ENCODE results near the gene TIMM44. TPM values are rescaled to one million over a fixed set of nuclear protein-coding genes. Genes with fewer than 3 reads are reported as not detected.
A peak's percentile ranks its signal among the peaks of the same experiment; 100 is the strongest.

The TIMM44 gene
- total RNA-seq, 2 experiments from 2014 or later: 86.0 to 116 TPM

GRCh38 chr19:7977021-7977722 lies 33.7 kb upstream of the TIMM44 start:
- no peaks in the 10 kb centered on the region for H3K4me1 ChIP-seq (ENCODE audit: insufficient read depth, low read length, poor library complexity, severe bottlenecking)
- no peak overlapping the region for H3K4me2 ChIP-seq (ENCODE audit: low read length)
- no peaks in the 10 kb centered on the region for H3K79me2 ChIP-seq (ENCODE audit: insufficient read depth, low read depth, low read length)
- H3K9me3 ChIP-seq (ENCODE audit: low read length): no peaks in the 10 kb centered on the region
- ChIA-PET CTCF (ENCODE audit: unreplicated experiment) (no interaction called here), POLR2A (no interaction called here)
- TF ChIP-seq EZH2phosphoT487 (IDR thresholded peaks at IDR 0.05; ENCODE audit: borderline replicate concordance, low read depth, low read length) (no peak), CTCF (conservative IDR thresholded peaks at IDR 0.05; ENCODE audit: low read length) (no peak)
- peaks cover 86% of the 10 kb centered on the region for H3K36me3 ChIP-seq (ENCODE audit: insufficient read depth, low read length)
- no peaks in the 10 kb centered on the region for H3K9me2 ChIP-seq (ENCODE audit: insufficient read depth, low read length)
- H4K20me1 ChIP-seq (ENCODE audit: insufficient read depth, low read length): no peaks in the 10 kb centered on the region
- intact Hi-C loops (cut with micrococcal nuclease; ENCODE audit: unreplicated experiment): no loop called here
- no peak for DNase-seq (ENCODE audit: low spot score)
- H3K27ac ChIP-seq (ENCODE audit: low read depth, low read length, poor library complexity, severe bottlenecking): no peak overlapping the region
- no peak overlapping the region for H2AFZ ChIP-seq (ENCODE audit: low read length)
- BruUV-seq (replicated peaks): no TSS peak
- no peak overlapping the region for H3K4me3 ChIP-seq (ENCODE audit: low read depth, low read length, poor library complexity, severe bottlenecking)

- H2AFZ ChIP-seq (ENCODE audit: low read length): no peak overlapping the region
- no peak overlapping the region for H3K27ac ChIP-seq (ENCODE audit: low read depth, low read length, poor library complexity, severe bottlenecking)
- ChIA-PET CTCF (ENCODE audit: unreplicated experiment) (no interaction called here), POLR2A (no interaction called here)
- no peak for DNase-seq (ENCODE audit: low spot score)
- H3K9me3 ChIP-seq (ENCODE audit: low read length): no peaks in the 10 kb centered on the region
- intact Hi-C loops (cut with micrococcal nuclease; ENCODE audit: unreplicated experiment): no loop called here
- TSS peak; percentile 14 for BruUV-seq (replicated peaks)
- H3K4me1 ChIP-seq (ENCODE audit: insufficient read depth, low read length, poor library complexity, severe bottlenecking): no peaks in the 10 kb centered on the region
- no peaks in the 10 kb centered on the region for H4K20me1 ChIP-seq (ENCODE audit: insufficient read depth, low read length)
- no peaks in the 10 kb centered on the region for H3K79me2 ChIP-seq (ENCODE audit: insufficient read depth, low read depth, low read length)
- no peak overlapping the region for H3K4me3 ChIP-seq (ENCODE audit: low read depth, low read length, poor library complexity, severe bottlenecking)
- H3K9me2 ChIP-seq (ENCODE audit: insufficient read depth, low read length): no peaks in the 10 kb centered on the region
- TF ChIP-seq EZH2phosphoT487 (IDR thresholded peaks at IDR 0.05; ENCODE audit: borderline replicate concordance, low read depth, low read length) (no peak), CTCF (conservative IDR thresholded peaks at IDR 0.05; ENCODE audit: low read length) (no peak)
- peaks cover 86% of the 10 kb centered on the region for H3K36me3 ChIP-seq (ENCODE audit: insufficient read depth, low read length)
- H3K4me2 ChIP-seq (ENCODE audit: low read length): no peak overlapping the region
Observed at GRCh38 chr19:7976461-7976860, 33.0 kb upstream of the TIMM44 start.

DNA sequence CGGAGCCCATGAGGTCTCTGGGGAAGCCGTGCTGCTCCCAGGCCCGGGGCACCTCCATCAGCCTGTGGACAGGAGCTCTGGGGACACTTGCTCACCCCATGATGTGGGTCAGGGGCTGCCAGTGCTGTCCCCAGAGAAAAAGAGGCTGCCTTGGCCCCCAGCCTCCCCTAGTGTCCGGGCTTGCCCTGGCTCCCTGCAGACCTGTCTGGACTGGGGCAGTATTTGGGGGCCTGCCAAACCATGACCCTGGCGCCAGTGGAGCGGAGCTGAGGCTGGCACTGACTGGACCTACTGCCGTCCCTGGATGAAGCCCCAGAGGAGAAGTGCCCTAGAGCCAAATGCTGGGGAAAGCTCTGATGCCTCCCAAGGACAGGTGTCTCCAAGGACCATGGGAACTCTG lies 31.6 kb upstream of the TIMM44 start:
- H4K20me1 ChIP-seq (ENCODE audit: insufficient read depth, low read length): no peaks in the 10 kb centered on the region
- H3K27ac ChIP-seq (ENCODE audit: low read depth, low read length, poor library complexity, severe bottlenecking): no peak overlapping the region
- no peak for DNase-seq (ENCODE audit: low spot score)
- H2AFZ ChIP-seq (ENCODE audit: low read length): no peak overlapping the region
- ChIA-PET CTCF (ENCODE audit: unreplicated experiment) (no interaction called here), POLR2A (no interaction called here)
- H3K79me2 ChIP-seq (ENCODE audit: insufficient read depth, low read depth, low read length): no peaks in the 10 kb centered on the region
- no peak overlapping the region for H3K4me2 ChIP-seq (ENCODE audit: low read length)
- BruUV-seq (replicated peaks): no TSS peak
- H3K9me3 ChIP-seq (ENCODE audit: low read length): no peaks in the 10 kb centered on the region
- H3K36me3 ChIP-seq (ENCODE audit: insufficient read depth, low read length): peaks cover 82% of the 10 kb centered on the region
- intact Hi-C loops (cut with micrococcal nuclease; ENCODE audit: unreplicated experiment): no loop called here
- H3K4me3 ChIP-seq (ENCODE audit: low read depth, low read length, poor library complexity, severe bottlenecking): no peak overlapping the region
- no peaks in the 10 kb centered on the region for H3K9me2 ChIP-seq (ENCODE audit: insufficient read depth, low read length)
- TF ChIP-seq CTCF (conservative IDR thresholded peaks at IDR 0.05; ENCODE audit: low read length) (no peak), EZH2phosphoT487 (IDR thresholded peaks at IDR 0.05; ENCODE audit: borderline replicate concordance, low read depth, low read length) (no peak)
- H3K4me1 ChIP-seq (ENCODE audit: insufficient read depth, low read length, poor library complexity, severe bottlenecking): no peaks in the 10 kb centered on the region

Measured in OCI-LY7 (cell line).